CD8-positive, alpha-beta memory T cell (primary cell): ENCODE results near the gene PTPRS. TPM values are rescaled to one million over a fixed set of nuclear protein-coding genes. Genes with fewer than 3 reads are reported as not detected.

ENCODE experiments used
- CTCF ChIA-PET: fragments of 350-600 bp; sonication (Branson Sonifier 250); formaldehyde crosslinking; loops from one replicate; lab custom pipeline; 2021; ENCODE audit warnings: antibody characterized with exemption; lab: Charles Lee
- POLR2A ChIA-PET: fragments of 350-600 bp; sonication (Branson Sonifier 250); formaldehyde crosslinking; loops from one replicate; lab custom pipeline; 2021; ENCODE audit warnings: antibody characterized with exemption; lab: Charles Lee
- DNase-seq, 5 donors: peaks; one replicate each; pipeline versions ENCODE4 v3.0.0 to v3.0.0-alpha.2; 2020 to 2022; ENCODE audit warnings: mixed read lengths in 1 of 5
- H3K27ac ChIP-seq: one replicate; pipeline ENCODE4 v1.7.0; 2013; ENCODE audit warnings: low read depth, mild to moderate bottlenecking, low read length, moderate library complexity
- H3K27me3 ChIP-seq: 2 replicates; pipeline ENCODE4 v1.7.0; 2013; ENCODE audit warnings: low read length, mild to moderate bottlenecking; ENCODE audit not compliant: insufficient read depth, poor library complexity, severe bottlenecking
- H3K36me3 ChIP-seq: 2 replicates; pipeline ENCODE4 v1.7.0; 2013; ENCODE audit warnings: mild to moderate bottlenecking, low read length, moderate library complexity; ENCODE audit not compliant: insufficient read depth
- H3K4me1 ChIP-seq: 2 replicates; pipeline ENCODE4 v1.7.0; 2013; ENCODE audit warnings: mild to moderate bottlenecking, low read length, moderate library complexity; ENCODE audit not compliant: insufficient read depth
- H3K4me3 ChIP-seq: 2 replicates; pipeline ENCODE4 v1.7.0; 2013; ENCODE audit warnings: mild to moderate bottlenecking, low read length
- H3K9me3 ChIP-seq: 2 replicates; pipeline ENCODE4 v1.7.0; 2013; ENCODE audit warnings: mild to moderate bottlenecking, low read length
- H3K27ac Mint-ChIP-seq, 8 donors: one replicate each; pipeline ENCODE4 v1.8.0; 2020 to 2021; ENCODE audit warnings: mixed read lengths in 8 of 8, mild to moderate bottlenecking in 6 of 8, inconsistent platforms in 3 of 8, moderate library complexity in 3 of 8
- H3K27me3 Mint-ChIP-seq, 2 donors: one replicate each; pipeline ENCODE4 v1.8.0; 2020 to 2021; ENCODE audit warnings: mixed read lengths in 2 of 2, mild to moderate bottlenecking in 1 of 2, moderate library complexity in 1 of 2
- H3K36me3 Mint-ChIP-seq, 3 donors: one replicate each; pipeline ENCODE4 v1.8.0; 2020 to 2021; ENCODE audit warnings: mixed read lengths in 3 of 3, inconsistent platforms in 1 of 3, mild to moderate bottlenecking in 1 of 3
- H3K4me1 Mint-ChIP-seq, 3 donors: one replicate each; pipeline ENCODE4 v1.8.0; 2020 to 2021; ENCODE audit warnings: mixed read lengths in 3 of 3, inconsistent platforms in 1 of 3, mild to moderate bottlenecking in 1 of 3
- H3K4me3 Mint-ChIP-seq, 7 donors: one replicate each; pipeline ENCODE4 v1.8.0; 2020 to 2021; ENCODE audit warnings: mixed read lengths in 7 of 7, mild to moderate bottlenecking in 6 of 7, moderate library complexity in 4 of 7, inconsistent platforms in 2 of 7
- H3K9me3 Mint-ChIP-seq, 5 donors: one replicate each; pipeline ENCODE4 v1.8.0; 2020 to 2022; ENCODE audit warnings: mixed read lengths in 5 of 5, mild to moderate bottlenecking in 3 of 5, moderate library complexity in 2 of 5, inconsistent platforms in 1 of 5
- polyA plus RNA-seq: library from polyadenylated mRNA; unstranded; fragments of 300-500 nt; fragmentation: Illumina TruSeq; gene quantifications from one replicate; pipeline ENCODE4 v1.2.3, GENCODE V29; 2021
- total RNA-seq, 2 experiments: library from RNA; stranded (reverse); gene quantifications; one replicate each; pipeline ENCODE4 v1.2.3, GENCODE V29; 2021

The PTPRS gene
- total and polyA plus RNA-seq, 3 experiments from 2014 or later, result 0.22 to 0.31 (median 0.30) TPM

GRCh38 chr19:5352229-5352763 lies 11.7 kb upstream of the PTPRS start:
- H3K27ac Mint-ChIP-seq, result no peak overlapping the region
- no peaks in the 10 kb centered on the region for H3K4me1 Mint-ChIP-seq
- ChIA-PET POLR2A (no interaction called here), CTCF (no interaction called here)
- H3K27me3 Mint-ChIP-seq, result peaks cover 28 to 58% of the 10 kb centered on the region in 2 donors
- Histone ChIP-seq H3K4me1 (no peaks in the 10 kb centered on the region), H3K36me3 (no peaks in the 10 kb centered on the region), H3K9me3 (no peaks in the 10 kb centered on the region), H3K27me3 (peaks cover 4% of the 10 kb centered on the region), H3K27ac (no peak overlapping the region), H3K4me3 (no peak overlapping the region)
- H3K9me3 Mint-ChIP-seq, result peaks cover 2 to 8% (median 4%) of the 10 kb centered on the region in 5 donors
- DNase-seq, result no peak
- H3K36me3 Mint-ChIP-seq, result peaks cover 0 to 3% (median 0%) of the 10 kb centered on the region in 3 donors
- no peak overlapping the region for H3K4me3 Mint-ChIP-seq

DNA sequence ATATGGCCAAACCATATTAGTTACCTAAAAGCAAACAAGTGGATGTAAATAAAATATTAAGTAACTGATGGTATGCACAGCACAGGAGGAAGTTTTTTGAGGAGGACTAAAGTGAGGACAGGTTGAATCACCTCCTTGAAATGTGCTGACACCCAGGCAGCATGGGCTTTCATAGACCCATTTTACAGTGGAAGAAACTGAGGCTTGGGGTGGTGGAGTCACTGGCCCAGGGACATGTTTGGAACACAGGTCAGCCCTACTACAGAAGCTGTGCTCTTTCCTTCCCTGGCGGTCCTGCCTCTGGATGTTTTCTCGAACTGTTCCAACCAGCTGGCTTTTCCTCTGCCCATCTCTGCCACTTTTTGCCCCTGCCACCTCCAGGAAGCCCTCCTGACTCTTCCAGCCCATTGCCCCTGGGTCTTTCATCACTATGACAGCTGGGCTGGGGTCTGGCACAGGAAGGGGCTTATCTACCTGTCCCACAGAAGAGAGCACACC lies 11.2 kb upstream of the PTPRS start:
- Mint-ChIP-seq H3K27me3 (peaks cover 23 to 54% of the 10 kb centered on the region in 2 donors), H3K4me1 (no peaks in the 10 kb centered on the region), H3K27ac (no peak overlapping the region), H3K36me3 (peaks cover 0 to 3% (median 0%) of the 10 kb centered on the region in 3 donors), H3K4me3 (no peak overlapping the region), H3K9me3 (peaks cover 2 to 8% (median 4%) of the 10 kb centered on the region in 5 donors)
- ChIA-PET CTCF (no interaction called here), POLR2A (no interaction called here)
- H3K4me3 ChIP-seq, result no peak overlapping the region
- peaks cover 4% of the 10 kb centered on the region for H3K27me3 ChIP-seq
- no peaks in the 10 kb centered on the region for H3K36me3 ChIP-seq
- no peak overlapping the region for H3K27ac ChIP-seq
- H3K4me1 ChIP-seq, result no peaks in the 10 kb centered on the region
- no peaks in the 10 kb centered on the region for H3K9me3 ChIP-seq
- no peak for DNase-seq

- Mint-ChIP-seq H3K9me3 (peaks cover 3 to 13% (median 4%) of the 10 kb centered on the region in 5 donors), H3K27me3 (peaks cover 13 to 40% of the 10 kb centered on the region in 2 donors), H3K36me3 (peaks cover 0 to 3% (median 0%) of the 10 kb centered on the region in 3 donors), H3K27ac (no peak overlapping the region), H3K4me3 (no peak overlapping the region), H3K4me1 (no peaks in the 10 kb centered on the region)
- H3K9me3 ChIP-seq, result no peaks in the 10 kb centered on the region
- H3K27ac ChIP-seq, result no peak overlapping the region
- H3K4me1 ChIP-seq, result no peaks in the 10 kb centered on the region
- peaks cover 4% of the 10 kb centered on the region for H3K27me3 ChIP-seq
- H3K4me3 ChIP-seq, result no peak overlapping the region
- H3K36me3 ChIP-seq, result no peaks in the 10 kb centered on the region
- CTCF ChIA-PET, result no interaction called here
- no peak for DNase-seq
- POLR2A ChIA-PET, result no interaction called here
Observed at GRCh38 chr19:5349041-5349440, 8.4 kb upstream of the PTPRS start.

DNA sequence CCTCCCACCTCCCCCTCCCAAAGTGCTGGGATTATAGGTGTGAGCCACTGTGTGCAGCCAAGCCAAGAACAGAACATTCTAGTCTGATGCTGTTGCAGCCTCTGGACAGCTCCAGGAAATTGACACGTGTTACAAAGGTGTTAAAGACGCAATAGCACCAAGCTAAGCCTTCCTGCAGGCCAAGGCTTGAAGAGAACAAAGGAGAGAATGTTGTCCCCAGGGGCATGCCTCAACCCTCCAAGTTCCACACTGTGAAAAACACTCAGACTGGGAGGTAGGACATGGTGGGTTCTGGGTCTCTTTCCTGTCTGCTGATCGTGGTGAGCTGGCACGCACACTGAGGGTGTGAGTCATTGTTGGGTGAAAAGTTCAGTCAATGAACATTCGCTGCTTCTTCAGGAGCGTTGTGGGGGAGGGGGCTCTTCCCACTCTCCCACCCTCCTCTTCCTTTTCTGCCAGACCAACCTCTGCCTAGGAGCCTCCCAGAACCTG lies 5.3 kb upstream of the PTPRS start:
- no peaks in the 10 kb centered on the region for H3K9me3 ChIP-seq
- Mint-ChIP-seq H3K36me3 (peaks cover 0 to 3% (median 0%) of the 10 kb centered on the region in 3 donors), H3K27me3 (peaks cover 13 to 47% of the 10 kb centered on the region in 2 donors), H3K27ac (no peak overlapping the region), H3K4me1 (peaks cover 0 to 7% (median 5%) of the 10 kb centered on the region in 3 donors), H3K9me3 (peaks cover 3 to 13% (median 8%) of the 10 kb centered on the region in 5 donors), H3K4me3 (no peak overlapping the region)
- POLR2A ChIA-PET, result no interaction called here
- no peak for DNase-seq
- H3K27ac ChIP-seq, result no peak overlapping the region
- no peaks in the 10 kb centered on the region for H3K36me3 ChIP-seq
- no peak overlapping the region for H3K4me3 ChIP-seq
- CTCF ChIA-PET, result no interaction called here
- no peaks in the 10 kb centered on the region for H3K27me3 ChIP-seq
- no peaks in the 10 kb centered on the region for H3K4me1 ChIP-seq

GRCh38 chr19:5343848-5344247 lies 3.2 kb upstream of the PTPRS start:
- no peaks in the 10 kb centered on the region for H3K9me3 ChIP-seq
- Mint-ChIP-seq H3K27me3 (peaks cover 19 to 47% of the 10 kb centered on the region in 2 donors), H3K27ac (no peak overlapping the region), H3K9me3 (peaks cover 3 to 13% (median 5%) of the 10 kb centered on the region in 5 donors), H3K4me3 (no peak overlapping the region), H3K36me3 (peaks cover 0 to 3% (median 0%) of the 10 kb centered on the region in 3 donors), H3K4me1 (peaks cover 6 to 15% (median 11%) of the 10 kb centered on the region in 3 donors)
- H3K4me1 ChIP-seq, result peaks cover 9% of the 10 kb centered on the region
- no peak for DNase-seq
- H3K27ac ChIP-seq, result no peak overlapping the region
- H3K4me3 ChIP-seq, result no peak overlapping the region
- peaks cover 6% of the 10 kb centered on the region for H3K27me3 ChIP-seq
- H3K36me3 ChIP-seq, result no peaks in the 10 kb centered on the region
- CTCF ChIA-PET, result no interaction called here
- POLR2A ChIA-PET, result no interaction called here

- peaks cover 10% of the 10 kb centered on the region for H3K4me1 ChIP-seq
- ChIA-PET CTCF (no interaction called here), POLR2A (no interaction called here)
- no peak overlapping the region for H3K4me3 ChIP-seq
- H3K4me3 Mint-ChIP-seq, result no peak overlapping the region
- peaks cover 0 to 3% (median 0%) of the 10 kb centered on the region in 3 donors for H3K36me3 Mint-ChIP-seq
- no peaks in the 10 kb centered on the region for H3K9me3 ChIP-seq
- H3K27me3 Mint-ChIP-seq, result peaks cover 25 to 46% of the 10 kb centered on the region in 2 donors
- peaks cover 6 to 20% (median 11%) of the 10 kb centered on the region in 3 donors for H3K4me1 Mint-ChIP-seq
- no peaks in the 10 kb centered on the region for H3K36me3 ChIP-seq
- H3K27ac Mint-ChIP-seq, result no peak overlapping the region
- H3K27ac ChIP-seq, result no peak overlapping the region
- no peak for DNase-seq
- peaks cover 3 to 13% (median 4%) of the 10 kb centered on the region in 5 donors for H3K9me3 Mint-ChIP-seq
- peaks cover 15% of the 10 kb centered on the region for H3K27me3 ChIP-seq
Observed at GRCh38 chr19:5342573-5343201, 2.1 kb upstream of the PTPRS start.

DNA sequence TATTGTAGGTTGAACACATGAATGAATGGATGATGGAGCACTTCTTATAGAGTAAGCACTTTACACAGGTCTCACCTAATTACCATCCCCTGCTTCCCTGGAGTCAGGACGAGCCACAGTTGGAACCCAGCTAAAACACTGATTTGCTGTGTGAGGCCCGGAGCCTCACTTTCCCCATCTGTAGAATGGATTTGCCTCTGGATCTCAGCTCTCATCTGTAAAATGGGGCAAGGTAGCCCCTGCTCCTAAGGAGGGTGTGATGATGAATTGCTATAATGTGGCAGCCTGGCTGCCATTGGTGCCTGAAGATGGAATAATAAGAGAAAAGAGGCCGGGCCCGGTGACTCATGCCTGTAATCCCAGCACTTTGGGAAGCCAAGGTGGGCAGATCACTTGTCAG lies 1.4 kb upstream of the PTPRS start:
- DNase-seq, result no peak
- Mint-ChIP-seq H3K9me3 (peaks cover 0 to 8% (median 5%) of the 10 kb centered on the region in 5 donors), H3K4me3 (peak overlapping the region; percentile 9 to 73 (median 61)), H3K27ac (peak overlapping the region in 1 of 8 donors; percentile 25), H3K4me1 (peaks cover 6 to 21% (median 11%) of the 10 kb centered on the region in 3 donors), H3K27me3 (peaks cover 31 to 49% of the 10 kb centered on the region in 2 donors), H3K36me3 (no peaks in the 10 kb centered on the region)
- CTCF ChIA-PET, result no interaction called here
- POLR2A ChIA-PET, result no interaction called here
- Histone ChIP-seq H3K4me3 (no peak overlapping the region), H3K4me1 (peaks cover 10% of the 10 kb centered on the region), H3K36me3 (no peaks in the 10 kb centered on the region), H3K27me3 (peaks cover 21% of the 10 kb centered on the region), H3K9me3 (no peaks in the 10 kb centered on the region), H3K27ac (no peak overlapping the region)

DNA sequence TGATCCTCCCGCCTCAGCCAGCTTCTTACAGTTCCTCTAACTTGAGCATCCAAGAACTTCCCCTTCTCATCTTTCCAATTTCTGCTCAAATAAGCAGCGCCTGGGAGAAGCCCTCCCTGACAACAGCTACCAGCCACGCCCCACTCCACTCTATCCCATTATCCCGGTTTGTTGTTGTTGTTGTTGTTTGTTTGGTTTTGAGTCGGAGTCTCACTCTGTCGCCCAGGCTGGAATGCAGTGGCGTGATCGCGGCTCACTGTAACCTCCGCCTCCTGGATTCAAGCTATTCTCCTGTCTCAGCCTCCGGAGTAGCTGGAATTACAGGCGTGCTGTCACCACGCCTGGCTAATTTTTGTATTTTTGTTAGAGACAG lies 822 bp upstream of the PTPRS start:
- H3K9me3 Mint-ChIP-seq, result peaks cover 0 to 8% (median 3%) of the 10 kb centered on the region in 5 donors
- Histone ChIP-seq H3K4me1 (peaks cover 10% of the 10 kb centered on the region), H3K4me3 (no peak overlapping the region), H3K36me3 (no peaks in the 10 kb centered on the region), H3K27ac (no peak overlapping the region), H3K9me3 (no peaks in the 10 kb centered on the region), H3K27me3 (peaks cover 21% of the 10 kb centered on the region)
- no peaks in the 10 kb centered on the region for H3K36me3 Mint-ChIP-seq
- H3K4me1 Mint-ChIP-seq, result peaks cover 6 to 21% (median 11%) of the 10 kb centered on the region in 3 donors
- POLR2A ChIA-PET, result no interaction called here
- peaks cover 35 to 48% of the 10 kb centered on the region in 2 donors for H3K27me3 Mint-ChIP-seq
- CTCF ChIA-PET, result no interaction called here
- DNase-seq, result no peak
- H3K27ac Mint-ChIP-seq, result peak overlapping the region in 3 of 8 donors; percentile 25 to 68 (median 29)
- peak overlapping the region; percentile 9 to 73 (median 69) for H3K4me3 Mint-ChIP-seq
